Mammary epithelial cell (primary cell): ENCODE results near the gene PRICKLE2.

ENCODE experiments used
- EZH2 ChIP-seq: IDR thresholded peaks from 2 replicates; pipeline ENCODE4 v1.6.1; 2012; ENCODE audit warnings: low read length, inconsistent platforms, borderline replicate concordance
- TF ChIP-seq, protein P1 (sequence below), 2 donors: IDR thresholded peaks in 1 of 2; conservative IDR thresholded peaks in 1 of 2; 2 replicates each; pipeline ENCODE4 v1.5.1; 2011 to 2012; ENCODE audit warnings: inconsistent platforms in 2 of 2, low read length in 2 of 2, mild to moderate bottlenecking in 2 of 2, control low read depth in 1 of 2, low read depth in 1 of 2; ENCODE audit not compliant: insufficient read depth in 1 of 2; ENCODE audit errors: extremely low read depth in 1 of 2

DNA sequence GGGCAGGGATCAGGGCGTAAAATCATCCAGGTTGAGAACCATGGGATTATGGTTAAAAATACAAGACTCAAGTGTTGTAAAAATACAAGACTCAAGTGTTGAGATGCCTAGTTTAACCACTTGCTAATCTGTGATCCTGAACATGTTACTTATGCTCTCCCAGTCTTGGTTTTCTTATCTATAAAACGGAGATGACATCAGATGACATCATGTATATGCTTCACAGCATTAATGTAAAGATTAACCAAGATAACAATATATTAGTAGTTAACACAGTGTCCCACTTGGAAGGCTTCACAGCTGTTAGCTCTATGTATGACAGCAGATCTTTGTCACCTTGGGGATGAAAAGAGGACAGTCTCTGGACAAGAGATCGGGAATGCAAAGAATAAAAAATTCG is 96.2 kb downstream of the PRICKLE2 start:
- TF ChIP-seq, protein P1, sequence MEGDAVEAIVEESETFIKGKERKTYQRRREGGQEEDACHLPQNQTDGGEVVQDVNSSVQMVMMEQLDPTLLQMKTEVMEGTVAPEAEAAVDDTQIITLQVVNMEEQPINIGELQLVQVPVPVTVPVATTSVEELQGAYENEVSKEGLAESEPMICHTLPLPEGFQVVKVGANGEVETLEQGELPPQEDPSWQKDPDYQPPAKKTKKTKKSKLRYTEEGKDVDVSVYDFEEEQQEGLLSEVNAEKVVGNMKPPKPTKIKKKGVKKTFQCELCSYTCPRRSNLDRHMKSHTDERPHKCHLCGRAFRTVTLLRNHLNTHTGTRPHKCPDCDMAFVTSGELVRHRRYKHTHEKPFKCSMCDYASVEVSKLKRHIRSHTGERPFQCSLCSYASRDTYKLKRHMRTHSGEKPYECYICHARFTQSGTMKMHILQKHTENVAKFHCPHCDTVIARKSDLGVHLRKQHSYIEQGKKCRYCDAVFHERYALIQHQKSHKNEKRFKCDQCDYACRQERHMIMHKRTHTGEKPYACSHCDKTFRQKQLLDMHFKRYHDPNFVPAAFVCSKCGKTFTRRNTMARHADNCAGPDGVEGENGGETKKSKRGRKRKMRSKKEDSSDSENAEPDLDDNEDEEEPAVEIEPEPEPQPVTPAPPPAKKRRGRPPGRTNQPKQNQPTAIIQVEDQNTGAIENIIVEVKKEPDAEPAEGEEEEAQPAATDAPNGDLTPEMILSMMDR (conservative IDR thresholded peaks at IDR 0.05 in 1 of 2, IDR thresholded peaks at IDR 0.05 in 1 of 2; ENCODE audit: extremely low read depth in 1 of 2, insufficient read depth in 1 of 2, low read depth in 1 of 2, low read length in 2 of 2): no peak
- no peak for TF ChIP-seq EZH2
